ACC112 (cell line): ENCODE measurements around the gene NMT1.

Experiments used
- H2AFZ ChIP-seq: fragments of 200-600 bp; sonication (generic); one replicate; pipeline ENCODE4 v1.6.0; 2017; ENCODE audit warnings: antibody characterized with exemption, low read length; ENCODE audit not compliant: unreplicated experiment
- H3K27ac ChIP-seq: fragments of 200-600 bp; sonication (generic); 2 replicates; pipeline ENCODE4 v1.5.1; 2014; ENCODE audit warnings: low read depth, mild to moderate bottlenecking, antibody characterized with exemption, low read length, moderate library complexity
- H3K27me3 ChIP-seq: fragments of 200-600 bp; sonication (generic); 2 replicates; pipeline ENCODE4 v1.6.1; 2014; ENCODE audit warnings: mild to moderate bottlenecking, antibody characterized with exemption, low read length, moderate library complexity, mixed read lengths; ENCODE audit not compliant: insufficient read depth
- H3K36me3 ChIP-seq: fragments of 200-600 bp; sonication (generic); 2 replicates; pipeline ENCODE4 v1.6.1; 2016; ENCODE audit warnings: mild to moderate bottlenecking, antibody characterized with exemption, low read length, moderate library complexity, mixed read lengths; ENCODE audit not compliant: insufficient read depth
- H3K4me1 ChIP-seq: fragments of 200-600 bp; sonication (generic); one replicate; pipeline ENCODE4 v1.6.1; 2016; ENCODE audit warnings: low read length, mixed read lengths; ENCODE audit not compliant: insufficient read depth, unreplicated experiment, control insufficient read depth
- H3K4me3 ChIP-seq: fragments of 200-600 bp; sonication (generic); 2 replicates; pipeline ENCODE4 v1.5.1; 2014; ENCODE audit warnings: mild to moderate bottlenecking, low read depth, low read length
- H3K79me2 ChIP-seq: fragments of 200-600 bp; sonication (generic); one replicate; pipeline ENCODE4 v1.6.0; 2016; ENCODE audit warnings: low read length; ENCODE audit not compliant: control insufficient read depth, unreplicated experiment, insufficient read depth

NMT1 gene

DNA sequence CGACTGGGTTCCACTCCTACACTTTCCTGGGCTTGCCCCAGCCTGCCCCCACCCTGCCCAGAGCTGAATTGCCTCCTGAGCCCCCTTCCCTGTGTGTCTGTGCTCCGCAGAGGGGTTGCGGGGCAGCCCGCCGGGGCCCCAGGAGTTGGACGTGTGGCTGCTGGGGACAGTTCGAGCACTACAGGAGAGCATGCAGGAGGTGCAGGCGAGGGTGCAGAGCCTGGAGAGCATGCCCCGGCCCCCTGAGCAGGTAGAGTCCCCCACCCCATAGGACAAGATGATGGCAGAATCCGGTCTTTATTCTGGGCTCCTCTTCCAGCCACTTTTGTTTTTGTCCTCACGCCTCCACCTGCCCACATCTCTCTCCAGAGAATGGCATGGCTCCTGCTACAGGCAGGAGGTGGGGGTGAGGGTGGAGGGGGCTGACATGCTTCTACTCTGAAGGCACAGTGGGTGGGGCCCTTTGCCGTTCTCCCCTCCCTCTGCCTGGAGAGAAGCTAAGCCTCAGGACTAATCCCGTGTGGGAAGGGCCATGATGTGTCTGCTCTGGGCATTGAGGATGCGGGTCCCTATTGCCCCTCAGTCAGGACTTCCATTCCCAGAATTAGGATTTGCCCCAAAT lies 77.9 kb downstream of the NMT1 start:
- H3K36me3 ChIP-seq, result no peaks in the 10 kb centered on the region
- H3K27ac ChIP-seq, result no peak overlapping the region
- no peaks in the 10 kb centered on the region for H3K79me2 ChIP-seq

DNA sequence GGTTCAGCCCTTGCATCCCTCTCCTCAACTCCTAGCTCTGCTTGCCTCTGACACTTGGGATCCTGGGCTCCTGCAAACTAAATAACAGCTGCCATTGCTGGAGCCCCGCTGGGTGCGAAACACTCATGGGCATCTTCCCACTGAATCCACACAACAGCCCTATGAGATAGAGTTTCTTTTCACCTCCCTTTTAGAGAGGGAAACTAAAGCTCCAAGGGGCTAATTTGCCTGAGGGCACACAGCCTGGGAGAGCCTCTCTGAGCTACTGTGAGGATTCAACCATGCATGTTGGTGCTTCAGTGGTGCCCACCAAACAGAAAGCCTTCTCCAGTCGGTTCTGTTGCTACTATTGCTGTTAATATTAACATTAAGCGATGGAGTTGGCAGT lies 78.4 kb downstream of the NMT1 start:
- H2AFZ ChIP-seq, result no peak overlapping the region
- H3K27me3 ChIP-seq, result no peaks in the 10 kb centered on the region
- H3K27ac ChIP-seq, result no peak overlapping the region
- H3K4me1 ChIP-seq, result peaks cover 17% of the 10 kb centered on the region
- H3K4me3 ChIP-seq, result no peak overlapping the region
- no peaks in the 10 kb centered on the region for H3K79me2 ChIP-seq
- H3K36me3 ChIP-seq, result no peaks in the 10 kb centered on the region

More for the DNA sequence above, 77.9 kb downstream of the NMT1 start:
- Histone ChIP-seq H2AFZ (no peak overlapping the region), H3K4me3 (no peak overlapping the region), H3K27me3 (no peaks in the 10 kb centered on the region), H3K4me1 (peaks cover 15% of the 10 kb centered on the region)

DNA sequence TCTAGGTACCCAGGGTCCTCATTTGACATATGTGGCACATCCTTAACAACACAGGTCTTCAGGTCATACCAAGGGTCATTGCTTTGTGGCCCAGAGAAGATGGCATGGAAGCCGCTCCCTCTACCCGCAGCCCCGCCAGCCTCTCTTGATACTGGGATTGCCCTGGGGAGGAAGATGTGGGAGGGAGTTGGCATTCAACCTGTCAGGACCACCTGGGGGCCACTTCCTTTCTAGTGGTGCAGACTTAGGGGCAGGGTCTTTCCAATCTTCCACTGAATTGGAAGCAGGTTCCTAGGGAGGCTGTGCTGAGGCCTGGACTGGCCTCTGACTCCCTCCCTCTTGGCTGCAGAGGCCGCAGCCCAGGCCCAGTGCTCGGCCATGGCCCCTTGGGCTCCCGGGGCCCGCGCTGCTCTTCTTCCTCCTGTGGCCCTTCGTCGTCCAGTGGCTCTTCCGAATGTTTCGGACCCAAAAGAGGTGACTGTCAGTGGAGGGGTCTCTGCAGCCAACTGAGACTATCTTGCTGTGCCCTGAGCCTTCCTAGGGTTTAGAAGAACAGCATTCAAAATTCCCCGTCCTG lies 82.1 kb downstream of the NMT1 start:
- H3K27me3 ChIP-seq, result no peaks in the 10 kb centered on the region
- peaks cover 3% of the 10 kb centered on the region for H3K79me2 ChIP-seq
- no peak overlapping the region for H3K27ac ChIP-seq
- peaks cover 20% of the 10 kb centered on the region for H3K4me1 ChIP-seq
- H3K4me3 ChIP-seq, result 0 out of 2 replicates have a peak overlapping the region, but pooled peaks have one; percentile 65
- H2AFZ ChIP-seq, result no peak overlapping the region
- no peaks in the 10 kb centered on the region for H3K36me3 ChIP-seq

DNA sequence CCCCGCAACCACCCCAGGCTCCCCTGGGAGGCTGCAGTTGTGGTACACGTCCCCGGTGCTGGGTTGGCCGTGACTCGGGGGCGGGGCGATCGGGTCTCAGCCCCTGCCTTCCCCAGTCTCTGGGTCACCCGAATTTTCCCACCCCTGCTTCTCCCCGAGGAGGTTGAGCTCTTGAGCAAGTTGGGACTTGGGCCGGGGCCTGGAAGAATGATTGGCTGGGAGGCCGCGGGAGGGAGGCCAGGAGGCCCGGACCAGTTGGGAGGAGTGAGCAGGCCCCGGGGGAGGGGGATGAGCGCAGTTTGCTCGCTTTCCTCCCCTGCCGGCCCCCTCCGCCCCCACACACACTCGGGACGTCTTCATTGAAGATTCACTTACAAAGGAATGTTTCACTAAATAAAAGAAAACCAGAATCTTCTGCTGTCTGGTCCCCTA lies 82.7 kb downstream of the NMT1 start:
- peak overlapping the region; percentile 80 for H2AFZ ChIP-seq
- H3K27me3 ChIP-seq, result no peaks in the 10 kb centered on the region
- no peaks in the 10 kb centered on the region for H3K36me3 ChIP-seq
- H3K27ac ChIP-seq, result peak overlapping the region; percentile 71
- H3K4me1 ChIP-seq, result peaks cover 20% of the 10 kb centered on the region
- peaks cover 6% of the 10 kb centered on the region for H3K79me2 ChIP-seq
- H3K4me3 ChIP-seq, result peak overlapping the region; percentile 65

DNA sequence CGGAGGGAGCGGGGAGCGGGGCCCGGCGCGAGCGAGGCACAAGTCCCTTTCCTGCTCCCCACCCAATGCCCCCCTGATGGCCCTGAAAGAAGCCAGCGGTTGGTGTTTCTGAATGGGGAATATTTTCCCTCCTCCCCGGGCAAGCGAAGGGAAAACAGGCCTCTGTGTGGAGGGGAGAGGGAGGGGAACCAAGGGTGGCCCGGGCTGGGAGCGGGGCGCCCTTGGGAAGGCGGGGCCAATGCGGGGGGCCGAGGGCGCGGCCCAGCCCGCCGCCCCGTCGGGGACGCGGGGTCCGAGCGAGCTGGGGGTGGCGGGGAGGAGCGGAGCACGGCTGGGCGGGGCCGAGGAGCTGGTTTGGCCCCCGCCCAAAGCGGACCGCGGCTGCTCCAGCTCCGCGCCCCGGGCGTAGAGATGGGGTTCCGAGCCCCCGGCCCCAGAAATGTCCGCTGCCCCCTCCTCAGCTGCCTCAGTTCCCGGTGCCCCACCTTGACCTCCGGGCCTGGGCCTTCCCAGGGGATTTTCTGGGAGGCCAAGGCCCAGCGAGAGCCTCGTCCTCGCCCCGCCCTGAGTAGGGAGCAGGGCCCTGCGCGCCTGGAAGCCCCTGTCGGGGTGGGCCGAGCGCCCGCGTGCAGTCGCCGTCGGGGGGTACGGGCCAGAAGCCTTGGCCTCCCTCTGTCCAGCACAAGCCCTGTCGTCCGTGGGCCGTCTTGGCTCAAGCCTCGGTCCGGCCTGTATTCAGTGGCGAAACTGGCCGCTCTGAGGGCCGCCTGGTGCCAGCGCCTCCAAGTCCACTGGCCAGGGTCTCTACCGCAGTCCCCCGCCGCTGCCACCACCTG lies 83.3 kb downstream of the NMT1 start:
- H3K27ac ChIP-seq, result peak overlapping the region; percentile 71
- peak overlapping the region; percentile 65 for H3K4me3 ChIP-seq
- H3K4me1 ChIP-seq, result peaks cover 20% of the 10 kb centered on the region
- no peaks in the 10 kb centered on the region for H3K27me3 ChIP-seq
- peaks cover 11% of the 10 kb centered on the region for H3K79me2 ChIP-seq
- H2AFZ ChIP-seq, result peak overlapping the region; percentile 80
- no peaks in the 10 kb centered on the region for H3K36me3 ChIP-seq

DNA sequence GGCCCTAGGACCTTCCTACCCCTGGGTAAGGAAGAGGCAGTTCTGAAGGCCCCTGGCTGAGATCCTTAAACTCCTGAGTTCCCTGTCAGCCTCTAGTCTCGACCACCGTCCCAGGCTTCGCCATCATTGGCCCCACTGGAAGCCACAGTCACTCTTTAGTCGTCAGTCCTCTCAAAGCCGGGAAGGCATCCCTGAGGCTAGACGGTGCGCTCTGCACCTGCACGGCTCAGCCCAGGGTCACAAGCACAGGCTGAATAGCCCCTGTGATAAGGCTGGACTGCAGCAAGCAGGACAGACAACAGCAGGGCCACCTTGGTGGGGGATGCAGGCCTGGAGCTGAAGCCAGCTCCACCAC lies 83.9 kb downstream of the NMT1 start:
- H3K36me3 ChIP-seq, result no peaks in the 10 kb centered on the region
- H3K4me3 ChIP-seq, result peak overlapping the region; percentile 65
- peak overlapping the region; percentile 80 for H2AFZ ChIP-seq
- peaks cover 17% of the 10 kb centered on the region for H3K79me2 ChIP-seq
- peak overlapping the region; percentile 71; the same call in 1 of the 2 replicates for H3K27ac ChIP-seq
- H3K27me3 ChIP-seq, result no peaks in the 10 kb centered on the region
- H3K4me1 ChIP-seq, result peaks cover 20% of the 10 kb centered on the region

DNA sequence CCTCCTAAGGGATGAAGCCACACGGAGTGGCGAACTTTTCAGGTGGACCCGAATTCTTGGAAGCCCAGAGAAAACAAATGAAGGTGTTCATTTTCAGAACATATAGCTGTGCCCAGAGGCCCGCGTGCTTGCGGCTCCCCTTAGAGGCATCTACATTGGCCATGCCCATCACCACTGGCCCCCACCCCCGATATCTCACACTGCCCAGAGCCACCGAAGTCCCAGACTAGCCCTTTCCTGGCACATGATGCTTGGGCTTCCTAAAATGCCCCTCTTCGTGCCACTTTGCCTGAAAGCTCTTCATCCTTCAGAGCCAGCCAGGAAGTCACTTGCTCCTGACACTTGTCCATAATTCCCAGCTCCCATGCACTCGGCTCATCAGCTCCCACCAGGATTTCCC lies 85.0 kb downstream of the NMT1 start:
- Histone ChIP-seq H3K27me3 (no peaks in the 10 kb centered on the region), H3K27ac (peak overlapping the region; percentile 93; the same call in 1 of the 2 replicates), H3K4me1 (peaks cover 22% of the 10 kb centered on the region), H3K4me3 (no peak overlapping the region; the same call in 1 of the 2 replicates), H3K36me3 (no peaks in the 10 kb centered on the region), H2AFZ (no peak overlapping the region), H3K79me2 (peaks cover 29% of the 10 kb centered on the region)

DNA sequence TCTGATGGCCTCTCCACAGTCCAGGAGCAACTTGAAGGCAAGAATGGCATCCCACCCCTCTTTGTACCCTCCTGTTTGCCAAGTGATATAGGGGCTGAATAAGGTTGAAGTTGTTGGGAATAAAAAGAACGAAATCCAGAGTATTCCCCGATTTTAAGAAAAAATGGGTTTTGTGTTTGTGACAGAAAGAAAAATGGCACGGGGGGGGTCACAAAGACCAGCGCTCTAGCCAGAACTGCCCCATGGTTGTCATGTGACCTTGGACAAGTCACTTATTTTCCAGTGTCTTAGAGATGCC lies 85.4 kb downstream of the NMT1 start:
- no peak overlapping the region for H2AFZ ChIP-seq
- H3K4me1 ChIP-seq, result peaks cover 26% of the 10 kb centered on the region
- peaks cover 32% of the 10 kb centered on the region for H3K79me2 ChIP-seq
- H3K36me3 ChIP-seq, result no peaks in the 10 kb centered on the region
- H3K27me3 ChIP-seq, result no peaks in the 10 kb centered on the region
- peak overlapping the region; percentile 93 for H3K27ac ChIP-seq
- H3K4me3 ChIP-seq, result peak overlapping the region; percentile 80

DNA sequence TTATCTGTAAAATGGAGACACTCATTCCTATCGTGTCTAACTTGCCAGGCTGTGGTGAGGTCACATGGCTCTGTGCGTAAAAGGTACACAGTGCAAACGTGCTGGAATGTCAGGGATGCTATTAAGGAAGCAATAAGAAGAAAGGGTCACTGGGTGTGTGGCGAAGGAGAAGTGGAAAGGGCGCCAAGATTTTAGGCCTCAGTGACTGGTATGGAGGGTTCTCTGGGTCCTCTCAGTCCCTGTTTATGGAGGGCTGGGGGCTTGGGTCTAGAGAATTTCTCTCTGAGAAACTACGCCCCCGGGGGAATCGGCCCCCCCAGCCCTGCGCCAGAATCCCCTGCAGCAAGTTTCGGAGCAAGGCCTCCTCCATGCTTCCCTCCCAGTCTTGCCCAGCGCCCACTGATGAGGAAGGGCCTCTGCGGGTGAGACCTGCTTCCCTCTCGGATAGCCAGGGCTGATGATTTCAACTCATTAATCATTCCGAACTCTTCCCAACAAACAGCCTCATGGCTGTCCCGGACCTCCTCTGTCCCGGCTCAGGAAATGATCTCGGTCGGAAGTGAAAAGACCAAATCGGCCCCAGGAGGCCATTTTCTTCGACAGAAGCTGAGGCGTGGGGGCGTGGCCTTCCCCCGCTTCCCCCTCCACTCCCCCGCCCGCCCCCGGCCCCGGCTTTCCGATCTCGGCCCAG lies 85.9 kb downstream of the NMT1 start:
- Histone ChIP-seq H3K27me3 (no peaks in the 10 kb centered on the region), H3K79me2 (peaks cover 35% of the 10 kb centered on the region), H3K4me1 (peaks cover 30% of the 10 kb centered on the region), H3K36me3 (no peaks in the 10 kb centered on the region), H3K27ac (peak overlapping the region; percentile 93), H3K4me3 (peak overlapping the region; percentile 80), H2AFZ (peak overlapping the region; percentile 40)

DNA sequence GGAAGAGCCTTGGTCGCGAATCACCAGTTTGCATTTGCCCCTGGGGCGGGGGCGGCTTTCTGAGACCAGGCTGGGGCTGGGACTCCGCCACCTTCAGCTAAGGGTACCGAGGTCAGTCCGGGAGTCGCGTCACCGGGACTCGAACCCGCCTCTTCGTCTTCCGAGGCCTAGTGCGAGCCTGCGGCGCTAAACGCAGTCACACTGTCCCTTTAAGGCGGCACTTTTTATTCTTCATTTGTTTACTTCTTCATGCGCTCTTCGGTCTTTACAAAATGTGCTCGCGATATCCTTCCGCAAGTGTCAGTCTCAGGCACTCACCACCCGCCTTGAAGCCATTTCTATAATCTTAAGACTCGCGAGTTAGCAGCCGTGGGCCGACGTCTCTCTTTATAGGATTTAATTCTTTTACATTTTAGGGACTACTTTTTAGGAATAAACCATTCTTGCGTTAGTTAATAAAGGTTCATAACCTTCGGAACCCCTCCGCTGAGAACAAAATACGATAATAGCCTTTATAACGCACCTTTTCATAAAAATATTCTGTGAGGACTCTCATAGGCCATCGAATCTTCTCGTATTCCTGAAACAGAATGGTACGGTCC lies 86.6 kb downstream of the NMT1 start:
- H3K79me2 ChIP-seq, result peaks cover 35% of the 10 kb centered on the region

More for the DNA sequence above, 86.6 kb downstream of the NMT1 start:
- Histone ChIP-seq H3K4me3 (peak overlapping the region; percentile 80), H3K27ac (peak overlapping the region; percentile 93), H3K4me1 (peaks cover 30% of the 10 kb centered on the region), H3K36me3 (no peaks in the 10 kb centered on the region), H3K27me3 (no peaks in the 10 kb centered on the region), H2AFZ (peak overlapping the region; percentile 8)
